Transverse colon (tissue), 4 donors: ENCODE results near the gene NDRG2. TPM values are rescaled to one million over a fixed set of nuclear protein-coding genes. Genes with fewer than 3 reads are reported as not detected.
A peak's percentile ranks its signal among the peaks of the same experiment; 100 is the strongest.

Source experiments
- DNase-seq: peaks from one replicate; pipeline ENCODE4 v3.0.0-alpha.2; 2019
- H3K27ac ChIP-seq, 4 donors: fragments of 200-600 bp; sonication (generic); 2 replicates each; pipeline ENCODE4 v1.5.1; 2016 to 2018; ENCODE audit warnings: inconsistent platforms in 4 of 4
- H3K27me3 ChIP-seq: fragments of 200-600 bp; sonication (generic); 2 replicates; pipeline ENCODE4 v1.5.1; 2017; ENCODE audit warnings: inconsistent platforms
- H3K36me3 ChIP-seq, 4 donors: fragments of 200-600 bp; sonication (generic); 2 replicates each; pipeline ENCODE4 v1.5.1; 2017 to 2019; ENCODE audit warnings: inconsistent platforms in 4 of 4
- H3K4me1 ChIP-seq, 4 donors: fragments of 200-600 bp; sonication (generic); 2 replicates each; pipeline ENCODE4 v1.5.1; 2017 to 2020; ENCODE audit warnings: inconsistent platforms in 4 of 4
- H3K4me3 ChIP-seq, 4 donors: fragments of 200-600 bp; sonication (generic); 1 replicate in 1 of 4; 2 replicates in 3 of 4; pipeline versions ENCODE4 v1.5.1 to v1.6.1; 2017 to 2019; ENCODE audit warnings: inconsistent platforms in 4 of 4
- H3K9me3 ChIP-seq, 2 donors: fragments of 200-600 bp; sonication (generic); 2 replicates each; pipeline ENCODE4 v1.5.1; 2017 to 2019; ENCODE audit warnings: inconsistent platforms in 2 of 2
- EP300 ChIP-seq: sonication (generic); formaldehyde crosslinking; IDR thresholded peaks from one replicate; pipeline ENCODE4 v1.6.1; 2017; ENCODE audit warnings: antibody characterized with exemption, low read depth
- POLR2A ChIP-seq: fragments of 450-650 bp; IDR thresholded peaks from one replicate; pipeline ENCODE4 v1.6.1; 2016; ENCODE audit warnings: antibody characterized with exemption, mild to moderate bottlenecking, moderate library complexity
- POLR2AphosphoS5 ChIP-seq, 3 donors: sonication (generic); formaldehyde crosslinking; IDR thresholded peaks; one replicate each; pipeline ENCODE4 v1.6.1; 2016; ENCODE audit warnings: antibody characterized with exemption in 3 of 3
- WGBS, 2 donors: methylation state at CpG; one replicate each; pipeline ENCODE4 v1.1.5; 2018; ENCODE audit warnings: low coverage in 1 of 2; 5-methylcytosine and 5-hydroxymethylcytosine counted together
- in situ Hi-C, 4 donors: fragments of 200-750 bp; cut with MboI; loops; one replicate each; pipeline versions ENCODE4 v1.15.0 to v1.15.1; 2017; ENCODE audit warnings: low sequenced_read_pairs in 3 of 4, low pct_ligation_motif_present in 1 of 4, low pct_unique_long_range_greater_than_20kb in 1 of 4
- intact Hi-C: fragments of 100-400 bp; cut with DNase I; formaldehyde crosslinking; loops from one replicate; pipeline ENCODE4 v1.15.1; 2023; ENCODE audit warnings: low total_unique reads
- total RNA-seq, 4 donors: library from RNA; depleted of rRNA; stranded (reverse); fragments of >200 nt; gene quantifications; one replicate each; pipeline ENCODE4 v1.1.0, GENCODE V29; 2016
- TF ChIP-seq, protein P1 (sequence below), 5 experiments: fragments of 200-600 bp in 3 of 5; fragments of 450-650 bp in 2 of 5; sonication (generic) in 3 of 5; IDR thresholded peaks; 1 replicate in 2 of 5; 2 replicates in 3 of 5; pipeline ENCODE4 v1.5.1; 2016 to 2017; ENCODE audit warnings: antibody characterized with exemption in 5 of 5, inconsistent platforms in 3 of 5, mild to moderate bottlenecking in 2 of 5, moderate library complexity in 1 of 5

The NDRG2 gene
- total RNA-seq, 4 donors from 2014 or later = 144 to 275 (median 192) TPM

DNA sequence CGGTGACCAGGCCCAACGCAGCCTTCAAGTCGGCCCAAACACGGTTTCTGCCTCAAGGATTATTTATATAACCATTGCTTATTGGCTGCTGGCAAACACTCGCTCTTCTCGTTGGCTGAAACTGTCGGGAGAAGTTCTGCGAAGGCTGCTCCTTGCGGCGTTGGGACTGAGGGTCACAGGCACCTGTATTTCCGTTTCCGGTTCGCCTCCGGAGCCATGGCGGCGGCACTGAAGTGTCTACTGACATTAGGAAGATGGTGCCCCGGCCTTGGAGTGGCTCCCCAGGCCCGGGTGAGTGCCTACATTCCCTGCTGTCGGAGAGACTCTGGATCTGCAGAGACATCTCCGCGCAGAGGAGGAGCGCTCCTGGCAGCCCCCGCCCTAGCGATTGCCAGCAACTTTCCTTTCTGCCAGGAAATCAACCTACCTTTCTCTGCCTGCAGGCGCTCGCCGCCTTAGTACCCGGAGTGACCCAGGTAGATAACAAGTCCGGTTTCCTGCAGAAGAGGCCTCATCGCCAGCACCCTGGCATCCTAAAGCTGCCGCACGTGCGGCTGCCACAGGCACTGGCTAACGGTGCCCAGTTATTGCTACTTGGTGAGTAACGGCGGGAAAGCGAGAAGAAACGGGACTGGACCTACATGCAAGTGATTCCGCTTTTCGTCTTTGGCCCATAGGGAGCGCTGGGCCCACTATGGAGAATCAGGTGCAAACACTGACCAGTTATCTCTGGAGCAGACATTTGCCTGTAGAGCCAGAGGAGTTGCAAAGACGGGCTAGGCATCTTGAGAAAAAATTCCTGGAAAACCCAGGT is 34.9 kb downstream of the NDRG2 start, which contains the start of gene METTL17:
TSS of gene METTL17 (plus strand) at position 194 of the 814 bp plus-strand sequence. CDS start at position 217, 23 bp downstream.
- no peaks in the 10 kb centered on the region for H3K9me3 ChIP-seq
- H3K4me3 ChIP-seq = peak within 1 kb of the TSS; percentile 71 to 89 (median 78)
- in situ Hi-C loops = loop anchor here in 1 of 4 donors (25.0 kb wide), 1 partner anchor 303 kb away; the partner anchor contains the start of genes ANG and RNASE4
- peak; percentile 92 for DNase-seq
- 0 to 1% methylated on average over 1 to 41 of the region's 42 CpGs for WGBS, 2 donors
- intact Hi-C loops = no loop called here
- H3K27me3 ChIP-seq = no peaks in the 10 kb centered on the region
- TF ChIP-seq POLR2A (peak; percentile 77), POLR2AphosphoS5 (IDR thresholded peaks at IDR 0.05) (peak; percentile 74 to 83 (median 80)), EP300 (no peak)
- TF ChIP-seq, protein P1, sequence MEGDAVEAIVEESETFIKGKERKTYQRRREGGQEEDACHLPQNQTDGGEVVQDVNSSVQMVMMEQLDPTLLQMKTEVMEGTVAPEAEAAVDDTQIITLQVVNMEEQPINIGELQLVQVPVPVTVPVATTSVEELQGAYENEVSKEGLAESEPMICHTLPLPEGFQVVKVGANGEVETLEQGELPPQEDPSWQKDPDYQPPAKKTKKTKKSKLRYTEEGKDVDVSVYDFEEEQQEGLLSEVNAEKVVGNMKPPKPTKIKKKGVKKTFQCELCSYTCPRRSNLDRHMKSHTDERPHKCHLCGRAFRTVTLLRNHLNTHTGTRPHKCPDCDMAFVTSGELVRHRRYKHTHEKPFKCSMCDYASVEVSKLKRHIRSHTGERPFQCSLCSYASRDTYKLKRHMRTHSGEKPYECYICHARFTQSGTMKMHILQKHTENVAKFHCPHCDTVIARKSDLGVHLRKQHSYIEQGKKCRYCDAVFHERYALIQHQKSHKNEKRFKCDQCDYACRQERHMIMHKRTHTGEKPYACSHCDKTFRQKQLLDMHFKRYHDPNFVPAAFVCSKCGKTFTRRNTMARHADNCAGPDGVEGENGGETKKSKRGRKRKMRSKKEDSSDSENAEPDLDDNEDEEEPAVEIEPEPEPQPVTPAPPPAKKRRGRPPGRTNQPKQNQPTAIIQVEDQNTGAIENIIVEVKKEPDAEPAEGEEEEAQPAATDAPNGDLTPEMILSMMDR (IDR thresholded peaks at IDR 0.05) = peak; percentile 12 to 69 (median 27)
- H3K27ac ChIP-seq = peak within 1 kb of the TSS; percentile 84 to 91 (median 88)
- peaks cover 0 to 33% (median 15%) of the 10 kb centered on the region in 4 donors for H3K36me3 ChIP-seq
- peaks cover 6 to 29% (median 26%) of the 10 kb centered on the region in 4 donors for H3K4me1 ChIP-seq

DNA sequence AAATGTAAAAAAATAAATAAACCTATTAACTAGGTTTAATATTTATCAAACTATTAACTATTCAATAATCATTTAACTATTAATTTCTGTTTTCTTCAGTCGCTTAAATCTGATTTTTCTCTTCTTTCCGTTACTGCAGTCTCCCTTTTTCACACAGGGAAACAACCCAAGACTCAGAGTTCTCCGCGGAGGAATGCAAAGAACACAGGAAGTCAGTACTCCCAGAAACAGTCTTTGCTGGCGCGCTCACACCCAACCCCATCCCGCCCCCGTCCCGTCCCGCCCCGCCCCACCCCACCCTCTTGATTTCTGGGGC is 35.4 kb downstream of the NDRG2 start:
- in situ Hi-C loops (loop anchor here in 1 of 4 donors (25.0 kb wide), 1 partner anchor 302 kb away; the partner anchor contains the start of genes ANG and RNASE4), intact Hi-C loops (no loop called here)
- H3K27ac ChIP-seq = peak overlapping the region; percentile 84 to 91 (median 88)
- H3K36me3 ChIP-seq = peaks cover 0 to 29% (median 12%) of the 10 kb centered on the region in 4 donors
- peaks cover 6 to 29% (median 26%) of the 10 kb centered on the region in 4 donors for H3K4me1 ChIP-seq
- no peaks in the 10 kb centered on the region for H3K27me3 ChIP-seq
- H3K4me3 ChIP-seq = peak overlapping the region in 3 of 4 donors; percentile 71 to 80 (median 77)
- WGBS, 2 donors = 1% methylated on average over 4 to 11 of the region's 11 CpGs
- no peaks in the 10 kb centered on the region for H3K9me3 ChIP-seq
- TF ChIP-seq, protein P1 (IDR thresholded peaks at IDR 0.05) = no peak
- TF ChIP-seq POLR2A (no peak), EP300 (no peak), POLR2AphosphoS5 (IDR thresholded peaks at IDR 0.05) (no peak)
- no peak for DNase-seq

DNA sequence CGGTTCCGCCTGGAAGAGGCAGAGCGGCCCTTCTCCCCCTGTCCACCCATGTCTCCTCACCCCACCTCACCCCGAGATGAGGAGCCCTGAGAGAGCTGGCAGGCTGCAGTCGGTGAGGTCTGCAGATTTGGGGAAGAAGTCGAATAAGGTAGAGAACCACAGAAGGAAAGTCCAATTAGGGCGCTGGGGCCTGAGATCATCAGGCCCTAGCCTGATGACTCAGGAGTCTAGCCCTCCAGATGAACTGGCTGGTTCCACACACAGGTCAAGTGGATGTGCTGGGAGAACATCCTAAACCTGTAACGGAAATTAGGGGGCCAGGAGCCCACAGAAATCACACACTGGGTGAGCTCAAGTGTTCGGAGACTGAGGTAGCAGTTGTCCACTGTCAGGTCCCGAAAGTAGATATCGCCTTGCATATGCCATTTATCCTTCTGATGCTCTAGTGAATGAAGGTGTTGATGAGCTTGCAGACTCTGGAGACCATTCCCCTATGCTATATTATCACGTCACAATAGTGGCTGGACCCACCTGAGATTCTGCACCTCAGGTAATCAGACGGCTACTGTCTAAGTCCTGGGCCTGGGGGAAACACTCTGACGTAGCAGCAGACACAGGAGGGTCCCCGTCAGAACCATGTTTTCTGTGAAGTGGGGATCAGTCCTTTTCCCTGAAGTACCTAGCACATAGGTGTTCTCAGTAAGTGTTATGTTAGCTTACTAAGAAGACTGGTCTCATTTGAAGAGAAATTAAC is 36.0 kb downstream of the NDRG2 start:
- no peaks in the 10 kb centered on the region for H3K27me3 ChIP-seq
- H3K27ac ChIP-seq = peak overlapping the region; percentile 84 to 91 (median 88)
- WGBS, 2 donors = 81 to 100% methylated on average over 3 to 15 of the region's 15 CpGs
- no peak for DNase-seq
- TF ChIP-seq, protein P1 (IDR thresholded peaks at IDR 0.05) = no peak
- TF ChIP-seq EP300 = no peak
- no peak for TF ChIP-seq POLR2A
- no peak for TF ChIP-seq POLR2AphosphoS5 (IDR thresholded peaks at IDR 0.05)
- H3K4me1 ChIP-seq = peaks cover 6 to 29% (median 26%) of the 10 kb centered on the region in 4 donors
- in situ Hi-C loops = loop anchor here in 1 of 4 donors (25.0 kb wide), 1 partner anchor 302 kb away; the partner anchor contains the start of genes ANG and RNASE4
- peaks cover 0 to 24% (median 10%) of the 10 kb centered on the region in 4 donors for H3K36me3 ChIP-seq
- intact Hi-C loops = no loop called here
- H3K9me3 ChIP-seq = no peaks in the 10 kb centered on the region
- peak overlapping the region in 3 of 4 donors; percentile 71 to 80 (median 77) for H3K4me3 ChIP-seq
